Endodermal cell (in vitro differentiated cells): ENCODE measurements around the gene MYOF. TPM values are rescaled to one million over a fixed set of nuclear protein-coding genes. Genes with fewer than 3 reads are reported as not detected.

Source experiments
- DNase-seq: peaks from one replicate; pipeline ENCODE4 v3.0.0-alpha.2; 2017
- H3K27ac ChIP-seq: 2 replicates; pipeline ENCODE4 v1.5.1; 2013; ENCODE audit warnings: mild to moderate bottlenecking, low read depth, low read length, moderate library complexity
- H3K27me3 ChIP-seq: 2 replicates; pipeline ENCODE4 v1.6.1; 2013; ENCODE audit warnings: mild to moderate bottlenecking, low read length, moderate library complexity; ENCODE audit not compliant: insufficient read depth, control insufficient read depth, poor library complexity, severe bottlenecking
- H3K36me3 ChIP-seq: 2 replicates; pipeline ENCODE4 v1.7.0; 2013; ENCODE audit warnings: mild to moderate bottlenecking, low read length, moderate library complexity; ENCODE audit not compliant: control insufficient read depth, insufficient read depth
- H3K4me1 ChIP-seq: one replicate; pipeline ENCODE4 v1.7.0; 2013; ENCODE audit warnings: low read length; ENCODE audit not compliant: control insufficient read depth, insufficient read depth
- H3K4me3 ChIP-seq: 2 replicates; pipeline ENCODE4 v1.5.1; 2013; ENCODE audit warnings: mild to moderate bottlenecking, low read length, moderate library complexity
- H3K9ac ChIP-seq: 2 replicates; pipeline ENCODE4 v1.6.1; 2013; ENCODE audit warnings: mild to moderate bottlenecking, low read length, moderate library complexity; ENCODE audit not compliant: poor library complexity, severe bottlenecking; ENCODE audit errors: extremely low read depth
- H3K9me3 ChIP-seq: 2 replicates; pipeline ENCODE4 v1.6.1; 2013; ENCODE audit warnings: mild to moderate bottlenecking, low read length, moderate library complexity; ENCODE audit not compliant: control insufficient read depth
- H3K27ac Mint-ChIP-seq: 2 replicates; pipeline ENCODE4 v1.8.0; 2020; ENCODE audit warnings: mixed read lengths
- H3K27me3 Mint-ChIP-seq: 2 replicates; pipeline ENCODE4 v1.8.0; 2021; ENCODE audit warnings: mild to moderate bottlenecking, mixed read lengths; ENCODE audit not compliant: insufficient read depth
- H3K36me3 Mint-ChIP-seq: 2 replicates; pipeline ENCODE4 v1.8.0; 2020; ENCODE audit warnings: low read depth, mixed read lengths
- H3K4me1 Mint-ChIP-seq: 2 replicates; pipeline ENCODE4 v1.8.0; 2020; ENCODE audit warnings: mixed read lengths
- H3K4me3 Mint-ChIP-seq: 2 replicates; pipeline ENCODE4 v1.8.0; 2020; ENCODE audit warnings: mild to moderate bottlenecking, moderate library complexity, mixed read lengths
- H3K9me3 Mint-ChIP-seq: 2 replicates; pipeline ENCODE4 v1.8.0; 2020; ENCODE audit warnings: mild to moderate bottlenecking, mixed read lengths
- CTCF ChIP-seq: fragments of 200-600 bp; sonication (generic); conservative IDR thresholded peaks from 2 replicates; pipeline ENCODE4 v1.5.0; 2021; ENCODE audit warnings: antibody characterized with exemption, mild to moderate bottlenecking
- WGBS, 2 experiments: methylation state at CpG; one replicate each; pipeline versions ENCODE4 v1.1.5 to v1.1.7; 2013; ENCODE audit warnings: missing lambda C conversion rate in 2 of 2, mixed read lengths in 1 of 2; ENCODE audit not compliant: insufficient coverage in 1 of 2, insufficient read length in 1 of 2; 5-methylcytosine and 5-hydroxymethylcytosine counted together
- total RNA-seq, 2 donors: library from RNA; stranded (reverse); fragmentation: NEBNext Ultra II Directional in 1 of 2; extraction: Animal tissue kit (Norgen Biotek cat#: 25700) in 1 of 2; gene quantifications; 2 replicates in 1 of 2; 3 replicates in 1 of 2; pipeline ENCODE4 v1.2.1, GENCODE V29; 2021

Gene MYOF
- total RNA-seq, 2 donors from 2014 or later: 37.4 to 93.8 TPM

GRCh38 chr10:93512565-93512964 is 30.4 kb upstream of the MYOF start:
- Mint-ChIP-seq H3K4me1 (peaks cover 6% of the 10 kb centered on the region), H3K4me3 (no peak overlapping the region), H3K27me3 (no peaks in the 10 kb centered on the region), H3K27ac (no peak overlapping the region), H3K36me3 (peaks cover 58% of the 10 kb centered on the region), H3K9me3 (no peaks in the 10 kb centered on the region)
- Histone ChIP-seq H3K9me3 (peaks cover 18% of the 10 kb centered on the region), H3K27ac (no peak overlapping the region), H3K9ac (no peak overlapping the region), H3K27me3 (no peaks in the 10 kb centered on the region), H3K4me1 (no peaks in the 10 kb centered on the region), H3K4me3 (no peak overlapping the region), H3K36me3 (peaks cover 76% of the 10 kb centered on the region)
- no peak for DNase-seq
- WGBS, 2 experiments: 89 to 92% methylated on average over 1 of the region's 1 CpG
- no peak for TF ChIP-seq CTCF

- H3K4me3 Mint-ChIP-seq: no peak overlapping the region
- no peak for DNase-seq
- H3K36me3 ChIP-seq: peaks cover 74% of the 10 kb centered on the region
- H3K27me3 Mint-ChIP-seq: no peaks in the 10 kb centered on the region
- no peaks in the 10 kb centered on the region for H3K9me3 Mint-ChIP-seq
- H3K27ac Mint-ChIP-seq: no peak overlapping the region
- 93 to 95% methylated on average over 4 to 7 of the region's 8 CpGs for WGBS, 2 experiments
- TF ChIP-seq CTCF: no peak
- H3K27me3 ChIP-seq: no peaks in the 10 kb centered on the region
- no peak overlapping the region for H3K4me3 ChIP-seq
- no peaks in the 10 kb centered on the region for H3K9me3 ChIP-seq
- H3K9ac ChIP-seq: no peak overlapping the region
- H3K36me3 Mint-ChIP-seq: peaks cover 47% of the 10 kb centered on the region
- peaks cover 6% of the 10 kb centered on the region for H3K4me1 Mint-ChIP-seq
- H3K4me1 ChIP-seq: no peaks in the 10 kb centered on the region
- H3K27ac ChIP-seq: no peak overlapping the region
Observed at GRCh38 chr10:93509816-93510215, 27.7 kb upstream of the MYOF start.

- Mint-ChIP-seq H3K9me3 (no peaks in the 10 kb centered on the region), H3K27me3 (no peaks in the 10 kb centered on the region), H3K36me3 (peaks cover 55% of the 10 kb centered on the region), H3K4me1 (peaks cover 17% of the 10 kb centered on the region), H3K27ac (no peak overlapping the region), H3K4me3 (no peak overlapping the region)
- no peak for DNase-seq
- Histone ChIP-seq H3K9ac (no peak overlapping the region), H3K9me3 (no peaks in the 10 kb centered on the region), H3K4me3 (no peak overlapping the region), H3K4me1 (no peaks in the 10 kb centered on the region), H3K27ac (no peak overlapping the region), H3K36me3 (peaks cover 85% of the 10 kb centered on the region), H3K27me3 (no peaks in the 10 kb centered on the region)
- TF ChIP-seq CTCF: no peak
- 80% methylated on average over 1 of the region's 2 CpGs; no CpG with 5 or more reads in 1 of the 2 experiments for WGBS, 2 experiments
Observed at GRCh38 chr10:93505075-93505474, 22.9 kb upstream of the MYOF start.
